ENCODE results near the gene DNAJC24. TPM values are rescaled to one million over a fixed set of nuclear protein-coding genes. Genes with fewer than 3 reads are reported as not detected.

The DNAJC24 gene
- total RNA-seq, 3 donors from 2014 or later, result 15.2 to 24.6 (median 23.4) TPM

- Histone ChIP-seq H3K36me3 (no peaks in the 10 kb centered on the region), H3K4me3 (no peak overlapping the region), H3K4me1 (no peaks in the 10 kb centered on the region), H3K27me3 (no peaks in the 10 kb centered on the region), H3K27ac (no peak overlapping the region), H3K9me3 (no peaks in the 10 kb centered on the region)
- no peak for TF ChIP-seq POLR2A (IDR thresholded peaks at IDR 0.05)
- TF ChIP-seq CTCF (IDR thresholded peaks at IDR 0.05), result no peak
- no peak for TF ChIP-seq POLR2AphosphoS5 (IDR thresholded peaks at IDR 0.05)
- intact Hi-C loops (cut with DNase I; ENCODE audit: low total_unique reads), result no loop called here
- no peak for DNase-seq (ENCODE audit: low spot score in 2 of 2)
Measured at GRCh38 chr11:31437742-31438435, 68.2 kb downstream of the DNAJC24 start.

- Histone ChIP-seq H3K27me3 (no peaks in the 10 kb centered on the region), H3K4me3 (no peak overlapping the region), H3K27ac (no peak overlapping the region), H3K9me3 (no peaks in the 10 kb centered on the region), H3K4me1 (no peaks in the 10 kb centered on the region), H3K36me3 (no peaks in the 10 kb centered on the region)
- intact Hi-C loops (cut with DNase I; ENCODE audit: low total_unique reads), result no loop called here
- DNase-seq (ENCODE audit: low spot score in 2 of 2), result no peak
- no peak for TF ChIP-seq POLR2AphosphoS5 (IDR thresholded peaks at IDR 0.05)
- TF ChIP-seq POLR2A (IDR thresholded peaks at IDR 0.05), result no peak
Measured at GRCh38 chr11:31441296-31441695, 71.6 kb downstream of the DNAJC24 start.

- TF ChIP-seq POLR2AphosphoS5 (IDR thresholded peaks at IDR 0.05) (no peak), POLR2A (IDR thresholded peaks at IDR 0.05) (no peak), CTCF (IDR thresholded peaks at IDR 0.05) (no peak)
- intact Hi-C loops (cut with DNase I; ENCODE audit: low total_unique reads), result no loop called here
- no peaks in the 10 kb centered on the region for H3K4me1 ChIP-seq
- no peaks in the 10 kb centered on the region for H3K9me3 ChIP-seq
- H3K36me3 ChIP-seq, result no peaks in the 10 kb centered on the region
- H3K27ac ChIP-seq, result no peak overlapping the region
- no peaks in the 10 kb centered on the region for H3K27me3 ChIP-seq
- DNase-seq (ENCODE audit: low spot score in 2 of 2), result no peak
- no peak overlapping the region for H3K4me3 ChIP-seq
Measured at GRCh38 chr11:31442086-31442485, 72.4 kb downstream of the DNAJC24 start.

- Histone ChIP-seq H3K9me3 (no peaks in the 10 kb centered on the region), H3K4me3 (no peak overlapping the region), H3K27ac (no peak overlapping the region), H3K4me1 (no peaks in the 10 kb centered on the region), H3K36me3 (no peaks in the 10 kb centered on the region), H3K27me3 (no peaks in the 10 kb centered on the region)
- no peak for TF ChIP-seq POLR2A (IDR thresholded peaks at IDR 0.05)
- TF ChIP-seq POLR2AphosphoS5 (IDR thresholded peaks at IDR 0.05), result no peak
- TF ChIP-seq CTCF (IDR thresholded peaks at IDR 0.05), result no peak
- intact Hi-C loops (cut with DNase I; ENCODE audit: low total_unique reads), result no loop called here
- no peak for DNase-seq (ENCODE audit: low spot score in 2 of 2)
Measured at GRCh38 chr11:31443802-31444201, 74.1 kb downstream of the DNAJC24 start.

GRCh38 chr11:31445621-31446020, 76.0 kb downstream of the DNAJC24 start:
- H3K27ac ChIP-seq, result no peak overlapping the region
- H3K27me3 ChIP-seq, result no peaks in the 10 kb centered on the region
- no peaks in the 10 kb centered on the region for H3K4me1 ChIP-seq
- H3K9me3 ChIP-seq, result no peaks in the 10 kb centered on the region
- H3K36me3 ChIP-seq, result no peaks in the 10 kb centered on the region
- TF ChIP-seq CTCF (IDR thresholded peaks at IDR 0.05) (no peak), POLR2AphosphoS5 (IDR thresholded peaks at IDR 0.05) (no peak), POLR2A (IDR thresholded peaks at IDR 0.05) (no peak)
- DNase-seq (ENCODE audit: low spot score in 2 of 2), result no peak
- no peak overlapping the region for H3K4me3 ChIP-seq
- intact Hi-C loops (cut with DNase I; ENCODE audit: low total_unique reads), result no loop called here
